HepG2 (cell line): ENCODE results near the gene GFOD1. TPM values are rescaled to one million over a fixed set of nuclear protein-coding genes. Genes with fewer than 3 reads are reported as not detected.

Experiments used
- ATAC-seq: fragments of 200-7000 bp; cut with Tn5 transposase; 3 replicates; pipeline ENCODE4 v1.9.1; 2020; ENCODE audit warnings: mild to moderate bottlenecking, moderate library complexity
- BruUV-seq: library from RNA; stranded (reverse); fragments of 400-500 nt; replicated peaks from 2 replicates; lab custom pipeline; 2021; lab: Mats Ljungman, UMichigan
- CTCF ChIA-PET: fragments of 300-600 bp; formaldehyde crosslinking; extraction: SDS; loops from one replicate; lab custom pipeline; 2021; ENCODE audit warnings: low total read pairs, inconsistent platforms, low intra/inter-chr PET ratio; lab: Yijun Ruan, JAX
- POLR2A ChIA-PET: fragments of 350-600 bp; sonication (Branson Sonifier 250); formaldehyde crosslinking; loops from one replicate; lab custom pipeline; 2020; ENCODE audit warnings: antibody characterized with exemption, inconsistent platforms; lab: Yijun Ruan, JAX
- DNase-seq: peaks from one replicate; pipeline ENCODE4 v3.0.0-alpha.2; 2015; ENCODE audit warnings: low spot score
- FAIRE-seq: peaks from 3 replicates; lab custom pipeline; 2011; peaks lifted over from hg19 to GRCh38; lab: Jason Lieb, UNC
- H2AFZ ChIP-seq: one replicate; pipeline ENCODE4 v1.6.1; 2011; ENCODE audit warnings: low read length, inconsistent platforms
- H3K27ac ChIP-seq: fragments of 300-600 bp; 3 replicates; pipeline ENCODE4 v1.8.0; 2011; ENCODE audit warnings: mixed run types, mild to moderate bottlenecking, mixed read lengths, low read length, inconsistent platforms; ENCODE audit not compliant: insufficient read depth; ENCODE audit errors: extremely low read length
- H3K27me3 ChIP-seq, 2 experiments: fragments of 200-600 bp in 1 of 2; 2 replicates in 1 of 2; 3 replicates in 1 of 2; pipeline versions ENCODE4 v1.6.0 to v1.8.0; 2011; ENCODE audit warnings: low read length in 2 of 2, mild to moderate bottlenecking in 2 of 2, moderate library complexity in 2 of 2, inconsistent platforms in 1 of 2; ENCODE audit not compliant: insufficient read depth in 2 of 2, control insufficient read depth in 1 of 2
- H3K36me3 ChIP-seq, 2 experiments: fragments of 200-600 bp in 1 of 2; replicated peaks in 1 of 2; 2 replicates in 1 of 2; 3 replicates in 1 of 2; pipeline versions ENCODE4 v1.5.1 to v1.8.0; 2011; ENCODE audit warnings: low read length in 2 of 2, inconsistent platforms in 1 of 2; ENCODE audit not compliant: insufficient read depth in 2 of 2, control insufficient read depth in 1 of 2
- H3K4me1 ChIP-seq: 2 replicates; pipeline ENCODE4 v1.5.1; 2012; ENCODE audit warnings: low read length, inconsistent platforms; ENCODE audit not compliant: insufficient read depth
- H3K4me2 ChIP-seq: 2 replicates; pipeline ENCODE4 v1.6.0; 2011; ENCODE audit warnings: low read depth, low read length, inconsistent platforms
- H3K4me3 ChIP-seq, 3 experiments: fragments of 200-600 bp in 1 of 3; sonication (generic), shearing (Covaris generic) in 1 of 3; replicated peaks in 1 of 3; 2 replicates each; pipeline ENCODE4 v1.5.1; 2011 to 2016; ENCODE audit warnings: low read length in 3 of 3, inconsistent platforms in 2 of 3, low read depth in 2 of 3, mild to moderate bottlenecking in 2 of 3, control low read depth in 1 of 3, mixed read lengths in 1 of 3; ENCODE audit not compliant: insufficient read depth in 1 of 3
- H3K79me2 ChIP-seq: one replicate; pipeline ENCODE4 v1.6.1; 2011; ENCODE audit warnings: low read length, inconsistent platforms; ENCODE audit not compliant: insufficient read depth
- H3K9ac ChIP-seq: 2 replicates; pipeline ENCODE4 v1.6.0; 2011; ENCODE audit warnings: mild to moderate bottlenecking, low read depth, low read length, inconsistent platforms; ENCODE audit not compliant: insufficient read depth
- H3K9me3 ChIP-seq: 2 replicates; pipeline ENCODE4 v1.5.1; 2012; ENCODE audit warnings: mild to moderate bottlenecking, low read length
- H4K20me1 ChIP-seq: 2 replicates; pipeline ENCODE4 v1.6.0; 2011; ENCODE audit warnings: inconsistent platforms, mild to moderate bottlenecking, low read length, moderate library complexity; ENCODE audit not compliant: insufficient read depth
- BCL6 ChIP-seq: IDR thresholded peaks from 2 replicates; pipeline ENCODE4 v1.6.1; 2016; ENCODE audit warnings: missing genetic modification reagents, missing compliant biosample characterization
- TBP ChIP-seq: sonication (generic); formaldehyde crosslinking; IDR thresholded peaks from 2 replicates; pipeline ENCODE4 v1.5.0; 2020; ENCODE audit warnings: missing genetic modification reagents
- ZNF225 ChIP-seq: sonication (generic); formaldehyde crosslinking; IDR thresholded peaks from 2 replicates; pipeline ENCODE4 v1.4.0; 2020; ENCODE audit warnings: mild to moderate bottlenecking, missing genetic modification reagents
- WGBS: methylation state at CpG from one replicate; pipeline ENCODE4 v1.1.6; 2017; ENCODE audit warnings: low lambda C conversion rate; 5-methylcytosine and 5-hydroxymethylcytosine counted together
- in situ Hi-C: cut with HindIII; loops from 2 replicates; pipeline ENCODE4 v1.10.0; 2017; ENCODE audit warnings: low pct_unique_long_range_greater_than_20kb; ENCODE audit not compliant: extremely low pct_ligation_motif_present
- intact Hi-C: fragments of 100-400 bp; cut with micrococcal nuclease; formaldehyde crosslinking; loops from one replicate; pipeline ENCODE4 v1.10.0; 2022; ENCODE audit not compliant: unreplicated experiment
- polyA plus RNA-seq, 8 experiments: library from polyadenylated mRNA; depleted of rRNA in 3 of 8; stranded (reverse) in 7 of 8; unstranded in 1 of 8; fragments of >200 nt; fragmentation: Illumina TruSeq in 4 of 8; extraction: Trizol in 4 of 8; gene quantifications; 2 replicates each; pipeline versions ENCODE4 v1.2.1 to v1.2.3, GENCODE V29; 2011 to 2016; ENCODE audit warnings: low read depth in 4 of 8, missing spikeins in 1 of 8, mixed read lengths in 1 of 8; ENCODE audit not compliant: insufficient read depth in 1 of 8
- total RNA-seq, 5 experiments: library from RNA; depleted of rRNA; stranded (reverse); fragments of >200 nt; fragmentation: Illumina TruSeq; extraction: Trizol; gene quantifications; 2 replicates each; pipeline ENCODE4 v1.2.3, GENCODE V29; 2016; ENCODE audit warnings: low read depth in 1 of 5
- TF ChIP-seq, protein P1 (sequence below): IDR thresholded peaks from 2 replicates; pipeline ENCODE4 v1.6.1; 2016; ENCODE audit warnings: low read depth

Gene GFOD1
- total and polyA plus RNA-seq, 2 of the 13 experiments (the other 11 are each of a cell fraction or from before 2014, with no cell fraction given), result 1.9 to 6.4 TPM

DNA sequence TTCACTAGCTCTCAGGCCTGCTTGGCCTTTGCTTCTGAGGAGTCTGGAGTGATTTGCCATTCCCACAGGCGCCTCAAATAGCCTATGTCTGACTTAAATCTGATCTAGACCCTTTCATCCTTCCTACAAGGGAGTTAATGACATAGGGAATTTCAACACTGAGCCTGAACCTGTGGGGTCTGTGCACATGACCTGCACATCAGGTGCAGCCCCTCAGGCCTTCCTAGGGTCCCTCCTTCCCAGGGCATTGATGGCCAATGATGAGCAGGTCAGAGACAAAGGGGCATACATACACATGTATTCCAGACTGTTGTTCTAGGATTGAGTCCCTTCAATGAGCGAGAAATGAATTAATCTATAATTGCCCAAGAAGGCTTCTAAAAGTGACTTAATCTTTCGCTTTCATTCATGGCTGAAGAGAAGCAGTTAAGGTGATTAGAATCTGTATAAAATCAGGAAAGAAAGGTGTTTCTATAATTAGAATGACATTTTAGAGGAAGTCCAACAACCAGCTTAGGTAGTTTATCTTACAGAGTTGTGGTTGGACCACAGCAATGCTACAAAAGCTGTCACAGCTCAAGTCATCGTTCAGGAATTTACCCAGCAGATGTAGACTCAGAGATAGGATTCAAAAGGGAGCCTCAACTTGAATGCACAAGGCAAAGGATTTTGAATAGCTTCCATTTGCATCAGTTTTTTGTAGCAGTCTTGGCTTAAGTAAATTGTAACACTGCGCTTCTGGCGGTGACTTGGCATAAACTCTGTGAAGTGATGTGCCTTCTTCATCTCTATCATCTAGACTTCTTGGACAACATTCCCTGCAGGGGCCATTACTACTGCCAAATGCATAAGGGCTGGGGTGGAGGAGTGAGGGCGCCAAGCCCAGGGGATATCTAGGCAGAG, 132.1 kb downstream of the GFOD1 start:
- H3K27ac ChIP-seq, result no peak overlapping the region
- no TSS peak for BruUV-seq
- POLR2A ChIA-PET, result no interaction called here
- TF ChIP-seq TBP (CRISPR knock-in tag), result no peak
- CTCF ChIA-PET, result no interaction called here
- in situ Hi-C loops, result no loop called here
- intact Hi-C loops, result no loop called here
- ATAC-seq, result no peak; the same call in 2 of the 3 replicates
- H2AFZ ChIP-seq, result no peak overlapping the region
- no peak overlapping the region for H3K9ac ChIP-seq
- no peak for FAIRE-seq
- no peaks in the 10 kb centered on the region for H3K79me2 ChIP-seq
- H3K9me3 ChIP-seq, result no peaks in the 10 kb centered on the region
- peak; percentile 41 for DNase-seq
- no peaks in the 10 kb centered on the region for H3K36me3 ChIP-seq
- H3K27me3 ChIP-seq, result no peaks in the 10 kb centered on the region
- 44% methylated on average over 7 of the region's 7 CpGs for WGBS
- H3K4me3 ChIP-seq, result no peak overlapping the region
- no peaks in the 10 kb centered on the region for H4K20me1 ChIP-seq
- H3K4me1 ChIP-seq, result peaks cover 14% of the 10 kb centered on the region
- H3K4me2 ChIP-seq, result no peak overlapping the region

DNA sequence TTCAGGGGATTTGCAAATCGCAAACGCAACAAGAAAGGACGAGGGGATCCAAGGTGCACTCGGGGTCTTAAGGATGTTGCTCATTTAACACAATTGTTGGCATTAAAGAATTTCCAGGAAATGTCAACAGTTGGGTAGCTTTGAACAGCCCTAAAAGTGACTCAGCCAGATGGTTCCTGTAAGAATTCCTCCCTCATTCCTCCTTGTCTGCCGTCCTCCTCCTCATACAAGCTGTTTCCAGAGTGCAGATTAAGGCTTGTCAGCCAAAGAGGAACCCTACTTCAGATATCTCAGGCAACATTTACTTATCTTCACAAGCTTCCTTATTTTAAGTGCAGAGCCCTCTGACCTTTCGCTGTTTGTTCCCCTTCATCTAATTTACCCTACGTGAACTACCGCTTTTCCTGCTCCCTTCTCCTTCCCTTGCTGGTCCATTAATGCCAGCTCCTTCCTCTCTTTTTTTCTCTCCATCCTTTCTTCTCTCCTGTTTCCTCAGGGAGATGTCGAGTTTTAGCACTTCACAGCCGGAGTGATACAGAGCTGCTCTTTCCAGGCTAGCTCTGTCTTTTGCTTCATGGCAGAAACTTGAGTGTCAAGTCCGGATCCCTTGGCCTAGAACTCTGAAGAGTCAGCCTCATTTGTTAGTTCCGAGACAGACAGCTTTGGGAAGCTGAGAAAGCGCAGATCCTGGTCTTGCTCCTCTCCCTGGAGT, 132.9 kb downstream of the GFOD1 start:
- no TSS peak for BruUV-seq
- no peaks in the 10 kb centered on the region for H3K27me3 ChIP-seq
- CTCF ChIA-PET, result no interaction called here
- ATAC-seq (no peak), DNase-seq (no peak)
- in situ Hi-C loops, result no loop called here
- no peaks in the 10 kb centered on the region for H4K20me1 ChIP-seq
- H3K9ac ChIP-seq, result no peak overlapping the region
- TF ChIP-seq, protein P1, sequence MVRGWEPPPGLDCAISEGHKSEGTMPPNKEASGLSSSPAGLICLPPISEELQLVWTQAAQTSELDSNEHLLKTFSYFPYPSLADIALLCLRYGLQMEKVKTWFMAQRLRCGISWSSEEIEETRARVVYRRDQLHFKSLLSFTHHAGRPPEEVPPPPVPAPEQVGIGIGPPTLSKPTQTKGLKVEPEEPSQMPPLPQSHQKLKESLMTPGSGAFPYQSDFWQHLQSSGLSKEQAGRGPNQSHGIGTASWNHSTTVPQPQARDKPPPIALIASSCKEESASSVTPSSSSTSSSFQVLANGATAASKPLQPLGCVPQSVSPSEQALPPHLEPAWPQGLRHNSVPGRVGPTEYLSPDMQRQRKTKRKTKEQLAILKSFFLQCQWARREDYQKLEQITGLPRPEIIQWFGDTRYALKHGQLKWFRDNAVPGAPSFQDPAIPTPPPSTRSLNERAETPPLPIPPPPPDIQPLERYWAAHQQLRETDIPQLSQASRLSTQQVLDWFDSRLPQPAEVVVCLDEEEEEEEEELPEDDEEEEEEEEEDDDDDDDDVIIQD (CRISPR knock-in tag), result no peak
- TF ChIP-seq BCL6 (CRISPR knock-in tag) (peak; percentile 37; the same call in 1 of the 2 replicates), ZNF225 (CRISPR knock-in tag) (no peak)
- TF ChIP-seq, all 625 proteins: peak for 1
- H3K27ac ChIP-seq, result no peak overlapping the region
- intact Hi-C loops, result no loop called here
- peaks cover 9% of the 10 kb centered on the region for H3K4me1 ChIP-seq
- H3K4me3 ChIP-seq, result no peak overlapping the region
- FAIRE-seq, result no peak
- POLR2A ChIA-PET, result no interaction called here
- no peak overlapping the region for H3K4me2 ChIP-seq
- H3K36me3 ChIP-seq, result no peaks in the 10 kb centered on the region
- no peak overlapping the region for H2AFZ ChIP-seq
- WGBS, result 67% methylated on average over 13 of the region's 13 CpGs
- H3K9me3 ChIP-seq, result no peaks in the 10 kb centered on the region
- H3K79me2 ChIP-seq, result no peaks in the 10 kb centered on the region
